H1 (cell line): ENCODE measurements around the gene IL37. TPM values are rescaled to one million over a fixed set of nuclear protein-coding genes. Genes with fewer than 3 reads are reported as not detected.

ENCODE experiments used
- BACH1 ChIP-seq: IDR thresholded peaks from 2 replicates; pipeline ENCODE4 v1.6.1; 2012; ENCODE audit warnings: low read length, improper control_type of control experiment
- CHD7 ChIP-seq: fragments of 300-600 bp; sonication (generic); IDR thresholded peaks from 2 replicates; pipeline ENCODE4 v1.7.1; 2012; ENCODE audit warnings: low read length, moderate library complexity, mild to moderate bottlenecking, inconsistent platforms; ENCODE audit not compliant: insufficient replicate concordance
- E2F6 ChIP-seq: IDR thresholded peaks from 2 replicates; pipeline ENCODE4 v1.6.1; 2012; ENCODE audit warnings: inconsistent platforms
- JUND ChIP-seq: IDR thresholded peaks from 2 replicates; pipeline ENCODE4 v1.6.1; 2011; ENCODE audit warnings: mild to moderate bottlenecking, improper control_type of control experiment, low read length
- MAFK ChIP-seq: IDR thresholded peaks from 2 replicates; pipeline ENCODE4 v1.6.1; 2012; ENCODE audit warnings: low read depth, mild to moderate bottlenecking, improper control_type of control experiment, low read length
- POLR2A ChIP-seq, 2 experiments: IDR thresholded peaks; 1 replicate in 1 of 2; 2 replicates in 1 of 2; pipeline ENCODE4 v1.6.1; 2011; ENCODE audit warnings: low read depth in 2 of 2, low read length in 2 of 2, mild to moderate bottlenecking in 2 of 2; ENCODE audit errors: control extremely low read depth in 1 of 2
- SRF ChIP-seq: IDR thresholded peaks from 2 replicates; pipeline ENCODE4 v1.6.1; 2011; ENCODE audit warnings: mild to moderate bottlenecking, low read depth, low read length, moderate library complexity
- polyA plus RNA-seq, 7 experiments: library from polyadenylated mRNA; depleted of rRNA in 3 of 7; stranded (reverse) in 5 of 7; unstranded in 2 of 7; fragments of >200 nt in 5 of 7; fragments of 200-250 nt in 2 of 7; gene quantifications; 1 replicate in 5 of 7; 2 replicates in 1 of 7; 4 replicates in 1 of 7; pipeline versions ENCODE4 v1.2.1 to v1.2.3, GENCODE V29; 2011 to 2013; ENCODE audit warnings: missing spikeins in 2 of 7, mixed read lengths in 2 of 7
- total RNA-seq: library from RNA; stranded (reverse); fragmentation: NEBNext Ultra II Directional; extraction: Animal tissue kit (Norgen Biotek cat#: 25700); gene quantifications from 2 replicates; pipeline ENCODE4 v1.2.1, GENCODE V29; 2021

The IL37 gene
- total and polyA plus RNA-seq, 2 of the 8 experiments (the other 6 are each of a cell fraction or from before 2014, with no cell fraction given): 0.18 TPM; not detected in 1

- no peak for TF ChIP-seq CHD7
- TF ChIP-seq BACH1: no peak
- no peak for TF ChIP-seq E2F6
- no peak for TF ChIP-seq JUND
- TF ChIP-seq SRF: no peak
- TF ChIP-seq MAFK: no peak
- TF ChIP-seq POLR2A (IDR thresholded peaks at IDR 0.05; ENCODE audit: control extremely low read depth in 1 of 2, low read depth in 2 of 2, low read length in 2 of 2): no peak
These were observed 35.1 kb downstream of the IL37 start (continued) for GRCh38 chr2:112946086-112946485.
